Activated CD4-positive, alpha-beta T cell treated with anti-CD3 and anti-CD28 coated beads, Interleukin-2, amount 50 U/mL, for 4 hours (primary cell): Measurements from ENCODE around the gene OSCAR.
A peak's percentile ranks its signal among the peaks of the same experiment; 100 is the strongest.
"Not testable (repeated sequence)": the region's sequence is repeated elsewhere in the genome, so short reads cannot be mapped to it uniquely, and the experiment has no call there.

Experiments
- DNase-seq, 2 experiments: peaks; one replicate each; pipeline ENCODE4 v3.0.0-alpha.2; 2020

OSCAR gene

GRCh38 chr19:54125713-54126112 is 25.1 kb upstream of the OSCAR start:
- DNase-seq = no peak

GRCh38 chr19:54124393-54124792 is 23.8 kb upstream of the OSCAR start:
- DNase-seq = no peak

GRCh38 chr19:54123682-54124081 is 23.1 kb upstream of the OSCAR start:
- no peak for DNase-seq

GRCh38 chr19:54121259-54121658 is 20.7 kb upstream of the OSCAR start:
- DNase-seq = no peak

- DNase-seq = peak; percentile 96 to 97
Observed at GRCh38 chr19:54115109-54116063, 14.8 kb upstream of the OSCAR start, which contains the start of the genes PRPF31 and TFPT. TSS of gene PRPF31 (plus strand) at chr19:54115754. CDS start at chr19:54118279, 2,525 bp downstream. TSS of gene TFPT (minus strand) at chr19:54115657. CDS start at chr19:54115269, 388 bp downstream.

GRCh38 chr19:54114340-54115108 is 13.9 kb upstream of the OSCAR start:
- DNase-seq = peak in 1 of 2 experiments; percentile 17

GRCh38 chr19:54109651-54110050 is 9.0 kb upstream of the OSCAR start:
- no peak for DNase-seq

- no peak for DNase-seq
Observed at GRCh38 chr19:54108496-54108895, 7.9 kb upstream of the OSCAR start.

GRCh38 chr19:54107876-54108490 is 7.4 kb upstream of the OSCAR start:
- no peak for DNase-seq

GRCh38 chr19:54106716-54107115 is 6.1 kb upstream of the OSCAR start:
- DNase-seq = no peak

GRCh38 chr19:54105796-54106195 is 5.2 kb upstream of the OSCAR start:
- no peak for DNase-seq

- no peak for DNase-seq
Observed at GRCh38 chr19:54104998-54105715, 4.6 kb upstream of the OSCAR start.

- DNase-seq = peak; percentile 94 to 96
Observed at GRCh38 chr19:54102421-54103169, 2.0 kb upstream of the OSCAR start, which contains the start of gene NDUFA3. TSS of gene NDUFA3 (plus strand) at chr19:54102855. CDS start at chr19:54102879, 24 bp downstream.

- not testable (repeated sequence) for DNase-seq
Observed at GRCh38 chr19:54099903-54100255, 724 bp downstream of the OSCAR start.

GRCh38 chr19:54099190-54099902 is 1.3 kb downstream of the OSCAR start:
- DNase-seq = no peak

GRCh38 chr19:54096617-54097106 is 3.9 kb downstream of the OSCAR start:
- no peak for DNase-seq

- DNase-seq = peak; percentile 32 to 45
Observed at GRCh38 chr19:54095859-54096616, 4.6 kb downstream of the OSCAR start.

GRCh38 chr19:54095136-54095858 is 5.3 kb downstream of the OSCAR start:
- no peak for DNase-seq

GRCh38 chr19:54094426-54095000 is 6.1 kb downstream of the OSCAR start:
- DNase-seq = no peak
